ENCODE measurements around the gene ITGBL1.

GRCh38 chr13:101552786-101553185, 100.3 kb downstream of the ITGBL1 start:
- TF ChIP-seq CTCF (IDR thresholded peaks at IDR 0.05), result no peak
- no peak for TF ChIP-seq POLR2A (IDR thresholded peaks at IDR 0.05)

All from testis (tissue), 2 donors.